NCI-H510A treated with DMSO at 0.1 percent for 48 hours (cell line): Measurements from ENCODE around the gene RBL1.

Source experiments
- DNase-seq: peaks from one replicate; lab custom pipeline; 2025; lab: John Stamatoyannopoulos, UW

Gene RBL1

GRCh38 chr20:36950414-36951197, 145.2 kb downstream of the RBL1 start:
- DNase-seq = no peak
